B cell (primary cell): ENCODE data around the gene TRIOBP.

Experiments used
- EZH2 ChIP-seq: IDR thresholded peaks from 2 replicates; pipeline ENCODE4 v1.6.1; 2012; ENCODE audit warnings: borderline replicate concordance, low read depth, mild to moderate bottlenecking, moderate library complexity, low read length; ENCODE audit not compliant: insufficient read depth, poor library complexity, severe bottlenecking
- TF ChIP-seq, protein P1 (sequence below): fragments of 200-600 bp; IDR thresholded peaks from one replicate; pipeline ENCODE4 v1.8.0; 2022; ENCODE audit warnings: antibody characterized with exemption, mild to moderate bottlenecking

DNA sequence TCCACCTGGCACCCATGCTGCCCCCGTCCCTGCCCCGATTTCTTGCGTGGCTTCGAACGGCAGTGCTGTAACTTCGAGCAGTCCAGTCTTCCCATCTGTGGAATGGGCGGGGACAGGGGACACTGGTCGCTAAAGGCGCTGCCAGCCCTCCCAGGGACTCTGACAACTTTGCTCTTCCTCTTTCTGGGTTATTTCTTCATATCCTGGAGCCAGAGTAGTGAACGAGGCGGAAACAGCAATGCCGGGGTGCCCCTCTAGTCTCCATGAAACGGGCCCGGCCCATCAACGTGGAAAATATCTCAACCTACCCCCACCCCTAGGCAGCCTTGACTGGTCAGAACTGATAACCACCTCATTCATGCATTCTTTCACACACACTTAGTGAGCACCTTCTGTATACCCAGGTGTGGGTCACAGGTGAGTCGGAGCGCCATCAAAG lies 42.8 kb downstream of the TRIOBP start:
- TF ChIP-seq, protein P1, sequence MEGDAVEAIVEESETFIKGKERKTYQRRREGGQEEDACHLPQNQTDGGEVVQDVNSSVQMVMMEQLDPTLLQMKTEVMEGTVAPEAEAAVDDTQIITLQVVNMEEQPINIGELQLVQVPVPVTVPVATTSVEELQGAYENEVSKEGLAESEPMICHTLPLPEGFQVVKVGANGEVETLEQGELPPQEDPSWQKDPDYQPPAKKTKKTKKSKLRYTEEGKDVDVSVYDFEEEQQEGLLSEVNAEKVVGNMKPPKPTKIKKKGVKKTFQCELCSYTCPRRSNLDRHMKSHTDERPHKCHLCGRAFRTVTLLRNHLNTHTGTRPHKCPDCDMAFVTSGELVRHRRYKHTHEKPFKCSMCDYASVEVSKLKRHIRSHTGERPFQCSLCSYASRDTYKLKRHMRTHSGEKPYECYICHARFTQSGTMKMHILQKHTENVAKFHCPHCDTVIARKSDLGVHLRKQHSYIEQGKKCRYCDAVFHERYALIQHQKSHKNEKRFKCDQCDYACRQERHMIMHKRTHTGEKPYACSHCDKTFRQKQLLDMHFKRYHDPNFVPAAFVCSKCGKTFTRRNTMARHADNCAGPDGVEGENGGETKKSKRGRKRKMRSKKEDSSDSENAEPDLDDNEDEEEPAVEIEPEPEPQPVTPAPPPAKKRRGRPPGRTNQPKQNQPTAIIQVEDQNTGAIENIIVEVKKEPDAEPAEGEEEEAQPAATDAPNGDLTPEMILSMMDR: no peak
- TF ChIP-seq EZH2: no peak
